Measurements from ENCODE around the gene SGCE.
"Not testable (repeated sequence)": the region's sequence is repeated elsewhere in the genome, so short reads cannot be mapped to it uniquely, and the experiment has no call there.

SGCE gene, protein sequence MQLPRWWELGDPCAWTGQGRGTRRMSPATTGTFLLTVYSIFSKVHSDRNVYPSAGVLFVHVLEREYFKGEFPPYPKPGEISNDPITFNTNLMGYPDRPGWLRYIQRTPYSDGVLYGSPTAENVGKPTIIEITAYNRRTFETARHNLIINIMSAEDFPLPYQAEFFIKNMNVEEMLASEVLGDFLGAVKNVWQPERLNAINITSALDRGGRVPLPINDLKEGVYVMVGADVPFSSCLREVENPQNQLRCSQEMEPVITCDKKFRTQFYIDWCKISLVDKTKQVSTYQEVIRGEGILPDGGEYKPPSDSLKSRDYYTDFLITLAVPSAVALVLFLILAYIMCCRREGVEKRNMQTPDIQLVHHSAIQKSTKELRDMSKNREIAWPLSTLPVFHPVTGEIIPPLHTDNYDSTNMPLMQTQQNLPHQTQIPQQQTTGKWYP

DNA sequence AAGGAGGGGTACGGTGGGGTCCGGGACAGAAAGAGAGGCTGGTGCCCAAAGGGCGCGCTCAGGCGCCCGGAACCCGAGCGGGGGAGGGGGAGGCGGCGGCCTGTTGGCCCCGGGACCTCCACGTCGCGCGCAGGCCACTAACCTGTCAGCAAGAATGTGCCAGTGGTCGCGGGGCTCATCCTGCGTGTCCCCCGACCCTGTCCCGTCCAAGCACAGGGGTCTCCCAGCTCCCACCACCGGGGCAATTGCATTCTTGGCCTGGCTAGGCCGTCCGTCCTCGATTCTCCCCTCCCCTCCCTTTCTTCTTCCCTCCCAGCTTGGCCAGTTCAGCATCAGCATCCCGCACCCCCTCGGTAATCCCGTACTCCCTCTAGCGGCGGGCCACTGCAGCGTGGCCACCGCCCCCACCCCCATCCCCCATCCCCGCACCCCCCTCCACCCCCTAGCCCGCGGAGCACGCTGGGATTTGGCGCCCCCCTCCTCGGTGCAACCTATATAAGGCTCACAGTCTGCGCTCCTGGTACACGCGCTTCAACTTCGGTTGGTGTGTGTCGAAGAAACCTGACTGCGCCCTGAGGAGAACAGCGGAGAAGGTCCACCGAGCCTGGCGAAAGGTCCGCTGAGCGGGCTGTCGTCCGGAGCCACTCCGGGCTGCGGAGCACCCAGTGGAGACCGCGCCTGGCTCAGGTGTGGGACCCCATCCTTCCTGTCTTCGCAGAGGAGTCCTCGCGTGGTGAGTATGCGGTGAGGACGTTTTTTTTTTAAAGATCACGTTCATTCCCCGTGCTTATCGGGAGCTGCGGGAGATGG is at the start of gene SGCE:
Gene SGCE, minus strand, starts transcription at position 286 of the 810 bp plus-strand sequence. Its CDS starts 35 bp downstream, at position 251.
- no peak for DNase-seq (ENCODE audit: low spot score)

- not testable (repeated sequence) for DNase-seq (ENCODE audit: low spot score)
Measured at GRCh38 chr7:94705155-94706021, 49.5 kb upstream of the SGCE start.

DNA sequence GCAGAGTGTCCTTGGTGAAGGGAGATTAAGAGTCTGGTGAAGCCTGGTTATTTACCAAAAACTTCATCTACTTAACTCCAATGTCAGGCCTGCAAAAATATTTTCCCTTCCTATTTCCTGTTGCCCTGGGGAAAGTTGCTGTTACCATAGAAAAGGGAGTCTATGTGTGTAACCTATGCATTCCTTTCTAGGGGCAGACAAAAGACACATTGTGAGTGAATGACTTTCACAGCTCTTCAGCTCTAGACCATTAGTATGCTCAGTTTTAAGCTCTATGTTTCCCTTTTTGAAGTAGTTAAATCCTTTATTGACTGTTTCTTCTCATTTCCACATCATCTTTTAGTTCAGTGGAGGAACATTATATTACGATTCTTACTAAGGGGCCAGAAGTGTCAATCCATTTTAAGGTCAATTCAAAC is 45.6 kb upstream of the SGCE start:
- peak; percentile 75 for DNase-seq (ENCODE audit: low spot score)

DNA sequence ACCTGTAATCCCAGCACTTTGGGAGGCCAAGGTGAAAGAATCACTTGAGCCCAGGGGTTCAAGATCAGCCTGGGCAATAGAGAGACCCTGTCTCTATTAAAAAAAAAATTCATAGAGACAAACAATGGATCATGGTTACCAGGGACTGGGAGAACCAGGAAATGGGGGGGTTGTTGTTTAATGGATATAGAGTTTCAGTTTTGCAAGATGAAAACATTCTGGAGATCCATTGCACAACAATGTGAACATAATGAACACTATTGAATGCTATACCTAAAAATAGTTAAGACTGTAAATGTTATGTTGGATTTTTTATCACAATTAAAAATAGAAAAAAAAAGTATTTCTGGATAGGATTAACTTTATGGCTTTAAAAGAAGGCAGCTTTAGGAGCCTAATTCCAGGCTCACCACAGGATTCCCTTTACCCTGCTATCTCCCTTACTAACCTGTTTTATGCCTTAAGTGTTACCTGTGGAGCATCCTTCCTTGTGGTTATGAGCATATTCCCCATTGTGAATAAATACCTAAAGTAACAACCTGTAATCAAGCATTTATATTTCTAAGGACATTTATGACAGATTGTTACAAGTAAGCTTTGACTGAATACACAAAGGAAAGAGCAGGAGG is 45.1 kb upstream of the SGCE start:
- DNase-seq (ENCODE audit: low spot score) = no peak

DNA sequence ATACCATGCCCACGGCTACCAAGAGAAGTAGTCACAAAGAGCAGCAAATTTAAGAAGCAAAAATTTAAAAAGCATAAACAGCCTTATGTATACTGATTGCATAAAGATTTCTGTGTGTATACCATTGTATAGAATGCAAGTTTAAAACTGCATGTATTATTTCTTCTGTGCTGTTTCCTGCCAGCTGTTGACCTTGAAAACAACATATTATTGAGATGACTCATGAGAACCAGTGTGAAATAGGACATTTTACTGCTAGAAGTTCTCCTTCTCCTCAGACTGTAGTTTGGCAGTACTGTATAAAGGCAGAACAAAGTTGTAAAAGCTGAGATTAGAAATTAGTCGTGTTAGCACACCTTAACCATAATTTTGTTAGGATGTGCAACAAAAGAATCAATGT is 42.3 kb upstream of the SGCE start:
- DNase-seq (ENCODE audit: low spot score) = peak; percentile 68

DNA sequence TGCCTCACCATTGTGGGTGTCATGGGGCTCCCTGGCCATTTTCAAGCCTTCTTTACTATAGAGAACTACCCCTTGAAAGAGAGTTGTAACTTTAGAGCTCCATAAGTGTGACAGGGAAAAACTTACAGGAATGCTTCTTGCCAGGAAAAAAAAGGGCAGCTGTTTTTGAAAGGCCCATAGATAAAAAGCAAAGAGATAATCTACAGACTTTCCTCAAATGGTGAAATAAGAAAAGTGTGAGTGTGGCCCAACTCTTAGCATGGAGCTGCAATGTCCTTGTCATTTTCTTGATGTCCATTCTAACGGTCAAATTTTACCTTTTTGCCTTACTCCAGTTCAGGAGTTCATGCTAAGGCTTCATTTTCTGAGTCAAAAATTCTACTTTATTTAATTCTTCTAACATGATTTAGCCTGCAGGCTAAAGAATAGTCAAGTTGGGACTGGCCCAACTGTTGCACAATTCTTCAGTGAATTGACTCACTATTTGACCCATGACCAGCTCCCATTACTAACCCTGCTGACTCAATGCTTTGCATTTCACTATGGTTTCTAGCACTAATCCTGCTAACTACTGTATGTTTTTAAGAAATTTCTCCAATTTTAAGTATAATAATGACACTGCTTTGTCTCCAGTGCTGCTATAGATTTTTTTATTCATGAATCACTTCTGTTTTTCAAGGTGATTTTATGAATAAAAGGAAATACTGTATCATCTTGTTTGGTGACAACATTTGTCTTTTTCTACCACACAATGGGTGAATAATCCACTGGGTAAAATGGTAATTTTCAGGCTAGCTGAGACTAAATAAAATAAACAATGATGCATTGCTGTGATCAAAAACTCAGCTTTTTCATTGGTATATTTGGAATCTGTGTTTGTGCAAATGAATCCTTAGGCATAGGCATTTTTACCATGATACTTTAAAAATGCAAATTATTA is 41.4 kb upstream of the SGCE start:
- DNase-seq (ENCODE audit: low spot score) = peak; percentile 55

- DNase-seq (ENCODE audit: low spot score) = no peak
Measured at GRCh38 chr7:94687810-94688209, 31.9 kb upstream of the SGCE start.

- no peak for DNase-seq (ENCODE audit: low spot score)
Measured at GRCh38 chr7:94687076-94687475, 31.1 kb upstream of the SGCE start.

- DNase-seq (ENCODE audit: low spot score) = no peak
Measured at GRCh38 chr7:94683066-94683465, 27.1 kb upstream of the SGCE start.

DNA sequence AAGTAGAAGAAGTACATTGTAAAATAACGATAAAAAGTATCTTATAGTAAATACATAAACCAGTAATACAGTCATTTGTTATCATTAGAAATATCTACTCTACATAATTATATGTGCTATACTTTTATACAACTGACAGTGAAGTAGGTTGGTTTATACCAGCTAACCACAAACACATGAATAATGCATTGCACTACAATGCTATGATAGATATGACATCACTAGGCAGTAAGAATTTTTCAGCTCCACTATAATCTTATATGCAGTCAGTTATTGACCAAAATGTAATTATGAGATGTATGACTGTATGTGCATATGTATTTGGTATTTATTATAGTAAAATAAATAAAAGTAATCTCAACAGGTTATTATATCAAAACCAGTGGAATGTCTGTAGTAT is 23.4 kb upstream of the SGCE start:
- peak; percentile 15 for DNase-seq (ENCODE audit: low spot score)

- DNase-seq (ENCODE audit: low spot score) = no peak
Measured at GRCh38 chr7:94676431-94676830, 20.5 kb upstream of the SGCE start.

- no peak for DNase-seq (ENCODE audit: low spot score)
Measured at GRCh38 chr7:94675356-94675755, 19.4 kb upstream of the SGCE start.

GRCh38 chr7:94671444-94672235 is 15.7 kb upstream of the SGCE start:
- DNase-seq (ENCODE audit: low spot score) = peak; percentile 42

GRCh38 chr7:94669773-94670495 is 14.0 kb upstream of the SGCE start:
- no peak for DNase-seq (ENCODE audit: low spot score)

- DNase-seq (ENCODE audit: low spot score) = no peak
Measured at GRCh38 chr7:94666879-94667587, 11.1 kb upstream of the SGCE start.

DNA sequence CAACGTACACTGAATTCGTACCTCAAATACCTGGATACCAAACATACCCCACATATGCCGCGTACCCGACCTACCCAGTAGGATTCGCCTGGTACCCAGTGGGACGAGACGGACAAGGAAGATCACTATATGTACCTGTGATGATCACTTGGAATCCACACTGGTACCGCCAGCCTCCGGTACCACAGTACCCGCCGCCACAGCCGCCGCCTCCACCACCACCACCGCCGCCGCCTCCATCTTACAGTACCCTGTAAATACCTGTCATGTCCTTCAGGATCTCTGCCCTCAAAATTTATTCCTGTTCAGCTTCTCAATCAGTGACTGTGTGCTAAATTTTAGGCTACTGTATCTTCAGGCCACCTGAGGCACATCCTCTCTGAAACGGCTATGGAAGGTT is 9.5 kb upstream of the SGCE start:
- no peak for DNase-seq (ENCODE audit: low spot score)

DNA sequence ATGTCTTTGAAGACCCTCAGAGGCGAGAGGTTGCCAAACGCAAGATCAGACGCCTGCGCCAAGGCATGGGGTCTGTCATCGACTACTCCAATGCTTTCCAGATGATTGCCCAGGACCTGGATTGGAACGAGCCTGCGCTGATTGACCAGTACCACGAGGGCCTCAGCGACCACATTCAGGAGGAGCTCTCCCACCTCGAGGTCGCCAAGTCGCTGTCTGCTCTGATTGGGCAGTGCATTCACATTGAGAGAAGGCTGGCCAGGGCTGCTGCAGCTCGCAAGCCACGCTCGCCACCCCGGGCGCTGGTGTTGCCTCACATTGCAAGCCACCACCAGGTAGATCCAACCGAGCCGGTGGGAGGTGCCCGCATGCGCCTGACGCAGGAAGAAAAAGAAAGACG is 8.1 kb upstream of the SGCE start:
- DNase-seq (ENCODE audit: low spot score) = no peak

DNA sequence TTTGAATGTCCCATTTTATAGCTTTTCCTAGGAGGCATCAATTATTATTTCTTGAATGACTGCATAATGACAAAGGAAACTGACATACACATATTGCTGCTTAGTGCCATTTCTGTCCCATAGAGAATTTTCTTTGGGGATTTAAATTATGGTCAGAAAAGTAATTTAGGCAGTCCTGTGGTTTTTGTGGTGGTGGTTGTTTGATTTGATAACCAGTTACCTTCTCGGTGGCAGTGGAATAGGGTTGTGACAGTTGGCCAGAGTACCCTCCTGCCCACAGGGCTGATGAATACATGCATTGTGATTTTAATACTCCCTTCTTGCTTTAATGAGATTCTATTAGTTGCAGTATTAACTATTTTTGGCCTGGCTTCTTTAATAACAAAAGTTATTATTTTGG is 6.6 kb upstream of the SGCE start:
- peak; percentile 69 for DNase-seq (ENCODE audit: low spot score)

All from SW480 (cell line).